ENCODE measurements around the gene ACADVL. TPM values are rescaled to one million over a fixed set of nuclear protein-coding genes. Genes with fewer than 3 reads are reported as not detected.

The ACADVL gene
- total RNA-seq, 2 donors from 2014 or later: 369 to 471 TPM

DNA sequence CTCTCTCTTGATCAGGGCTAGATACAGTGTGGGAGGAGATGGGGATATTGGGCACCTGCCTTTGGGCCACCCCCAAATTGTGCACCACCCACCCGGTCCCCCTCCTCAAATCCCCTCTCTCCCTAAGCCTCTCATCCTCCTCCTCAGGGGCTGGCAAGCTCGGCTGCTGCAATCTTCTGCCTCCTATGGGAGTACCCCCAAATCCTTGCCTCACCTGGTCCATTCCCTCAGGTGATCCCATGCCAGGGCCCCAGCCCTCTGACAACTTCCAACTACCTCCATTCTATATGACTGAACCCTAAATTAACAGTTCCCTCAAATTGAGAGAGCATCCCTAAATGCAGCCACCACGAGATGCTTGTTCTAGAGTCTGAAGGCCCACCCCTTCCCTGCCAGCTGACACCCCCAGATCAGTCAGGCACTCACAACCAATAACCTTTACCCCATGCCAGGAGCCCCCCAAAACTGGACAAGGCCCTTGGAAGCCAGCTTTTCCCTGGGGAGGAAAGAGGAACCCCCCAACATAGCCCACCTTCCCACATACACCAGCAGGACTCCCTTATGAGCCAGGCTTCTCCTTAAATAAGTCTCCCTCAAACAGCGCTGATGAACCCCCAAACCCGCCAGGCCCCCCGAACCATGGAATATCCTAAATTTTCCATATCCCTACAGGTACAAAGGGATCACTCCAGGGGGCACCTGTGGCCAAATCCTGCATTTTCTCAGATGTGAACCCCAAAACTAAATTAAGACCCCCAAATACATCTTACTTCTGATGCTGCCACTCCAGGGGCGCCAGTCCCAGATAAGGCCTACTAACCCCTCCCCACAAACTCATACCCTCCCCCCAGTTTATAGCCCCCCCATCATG lies 3.3 kb upstream of the ACADVL start:
- TF ChIP-seq, protein P1, sequence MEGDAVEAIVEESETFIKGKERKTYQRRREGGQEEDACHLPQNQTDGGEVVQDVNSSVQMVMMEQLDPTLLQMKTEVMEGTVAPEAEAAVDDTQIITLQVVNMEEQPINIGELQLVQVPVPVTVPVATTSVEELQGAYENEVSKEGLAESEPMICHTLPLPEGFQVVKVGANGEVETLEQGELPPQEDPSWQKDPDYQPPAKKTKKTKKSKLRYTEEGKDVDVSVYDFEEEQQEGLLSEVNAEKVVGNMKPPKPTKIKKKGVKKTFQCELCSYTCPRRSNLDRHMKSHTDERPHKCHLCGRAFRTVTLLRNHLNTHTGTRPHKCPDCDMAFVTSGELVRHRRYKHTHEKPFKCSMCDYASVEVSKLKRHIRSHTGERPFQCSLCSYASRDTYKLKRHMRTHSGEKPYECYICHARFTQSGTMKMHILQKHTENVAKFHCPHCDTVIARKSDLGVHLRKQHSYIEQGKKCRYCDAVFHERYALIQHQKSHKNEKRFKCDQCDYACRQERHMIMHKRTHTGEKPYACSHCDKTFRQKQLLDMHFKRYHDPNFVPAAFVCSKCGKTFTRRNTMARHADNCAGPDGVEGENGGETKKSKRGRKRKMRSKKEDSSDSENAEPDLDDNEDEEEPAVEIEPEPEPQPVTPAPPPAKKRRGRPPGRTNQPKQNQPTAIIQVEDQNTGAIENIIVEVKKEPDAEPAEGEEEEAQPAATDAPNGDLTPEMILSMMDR (IDR thresholded peaks at IDR 0.05): no peak
- ATAC-seq (ENCODE audit: insufficient number of reproducible peaks, low FRiP score, low read depth): no peak
- Histone ChIP-seq H3K4me3 (peak overlapping the region; percentile 77), H3K27ac (peak overlapping the region; percentile 64 to 65), H3K4me1 (ENCODE audit: control insufficient read depth in 1 of 2, low read depth in 2 of 2) (peaks cover 32 to 58% of the 10 kb centered on the region in 2 donors), H3K9me3 (no peaks in the 10 kb centered on the region), H3K36me3 (no peaks in the 10 kb centered on the region), H3K27me3 (replicated peaks; ENCODE audit: insufficient read depth) (no peaks in the 10 kb centered on the region)
- DNase-seq (ENCODE audit: low spot score): no peak

DNA sequence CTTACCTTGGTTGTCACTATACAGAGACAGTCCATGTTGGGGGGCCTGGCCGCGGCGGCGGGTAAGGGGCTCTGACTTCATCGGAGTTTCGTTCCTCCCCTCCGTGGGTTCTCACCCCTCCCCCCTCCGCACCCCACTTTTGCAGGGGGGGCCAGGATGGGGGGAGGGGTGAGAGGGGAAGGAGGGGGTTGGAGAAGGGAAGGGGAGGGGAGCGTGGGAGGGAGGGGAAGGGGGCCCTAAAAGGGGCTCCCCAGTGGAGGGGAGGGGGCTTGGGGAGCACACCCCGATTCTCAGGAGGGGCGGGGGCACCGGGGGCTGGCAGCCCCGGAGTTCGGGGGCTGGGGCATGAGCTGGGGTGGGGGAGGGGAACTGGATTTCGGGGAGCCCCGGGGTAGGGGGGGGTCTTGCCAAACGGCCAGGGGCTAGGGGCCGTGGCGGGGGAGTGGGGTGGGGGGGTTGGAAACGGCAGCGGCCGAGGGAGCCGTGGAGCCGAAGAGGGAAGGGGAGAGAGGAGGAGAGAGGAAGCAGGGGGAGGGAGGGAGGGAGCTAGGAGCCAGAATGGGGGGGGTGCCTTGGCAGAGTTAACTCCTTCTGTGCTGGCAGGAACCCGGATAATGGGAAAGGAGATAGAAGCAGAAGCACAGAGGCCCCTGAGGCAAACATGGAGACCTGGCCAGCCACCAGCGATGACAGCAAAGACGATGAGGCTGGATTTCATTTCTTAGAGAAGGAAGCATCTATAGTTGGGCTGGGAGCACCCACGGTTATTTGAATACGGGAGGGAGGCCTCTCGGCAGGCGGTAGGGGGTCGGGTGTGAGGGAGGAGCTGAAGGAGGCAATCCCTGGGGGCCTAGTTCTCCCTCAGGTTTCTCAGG lies 2.4 kb upstream of the ACADVL start:
- ATAC-seq (ENCODE audit: insufficient number of reproducible peaks, low FRiP score, low read depth) (no peak), DNase-seq (ENCODE audit: low spot score) (no peak)
- no peaks in the 10 kb centered on the region for H3K36me3 ChIP-seq
- H3K27ac ChIP-seq: peak overlapping the region; percentile 65 to 89
- TF ChIP-seq, protein P1 (IDR thresholded peaks at IDR 0.05): no peak
- no peaks in the 10 kb centered on the region for H3K27me3 ChIP-seq (replicated peaks; ENCODE audit: insufficient read depth)
- H3K9me3 ChIP-seq: no peaks in the 10 kb centered on the region
- H3K4me3 ChIP-seq: peak overlapping the region; percentile 77
- H3K4me1 ChIP-seq (ENCODE audit: control insufficient read depth in 1 of 2, low read depth in 2 of 2): peaks cover 32 to 61% of the 10 kb centered on the region in 2 donors

DNA sequence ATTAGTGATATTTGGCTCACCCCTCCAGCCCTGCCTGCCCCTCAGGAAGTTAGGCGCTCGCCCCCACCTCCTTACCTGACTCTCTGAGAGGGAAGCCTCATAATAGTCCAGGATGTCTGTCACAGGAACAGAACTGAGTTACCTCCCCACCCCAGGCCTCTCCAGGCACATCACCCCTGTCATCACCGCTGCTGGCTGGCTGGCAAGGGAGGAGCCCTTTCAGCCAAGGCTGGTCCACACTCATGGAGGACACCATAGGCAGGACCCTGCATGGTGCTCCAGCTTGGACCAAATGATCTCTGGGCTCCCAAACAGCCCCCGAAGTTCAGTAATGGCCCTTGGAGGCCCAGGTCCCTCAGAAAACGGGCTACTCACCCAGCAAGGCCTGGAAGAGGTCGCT lies 1.6 kb upstream of the ACADVL start:
- H3K9me3 ChIP-seq: no peaks in the 10 kb centered on the region
- H3K27ac ChIP-seq: peak overlapping the region; percentile 45 to 89
- DNase-seq (ENCODE audit: low spot score) (no peak), ATAC-seq (ENCODE audit: insufficient number of reproducible peaks, low FRiP score, low read depth) (no peak)
- H3K4me1 ChIP-seq (ENCODE audit: control insufficient read depth in 1 of 2, low read depth in 2 of 2): peaks cover 32 to 61% of the 10 kb centered on the region in 2 donors
- peak overlapping the region; percentile 77 for H3K4me3 ChIP-seq
- TF ChIP-seq, protein P1 (IDR thresholded peaks at IDR 0.05): no peak
- peaks cover 3% of the 10 kb centered on the region for H3K36me3 ChIP-seq
- no peaks in the 10 kb centered on the region for H3K27me3 ChIP-seq (replicated peaks; ENCODE audit: insufficient read depth)

DNA sequence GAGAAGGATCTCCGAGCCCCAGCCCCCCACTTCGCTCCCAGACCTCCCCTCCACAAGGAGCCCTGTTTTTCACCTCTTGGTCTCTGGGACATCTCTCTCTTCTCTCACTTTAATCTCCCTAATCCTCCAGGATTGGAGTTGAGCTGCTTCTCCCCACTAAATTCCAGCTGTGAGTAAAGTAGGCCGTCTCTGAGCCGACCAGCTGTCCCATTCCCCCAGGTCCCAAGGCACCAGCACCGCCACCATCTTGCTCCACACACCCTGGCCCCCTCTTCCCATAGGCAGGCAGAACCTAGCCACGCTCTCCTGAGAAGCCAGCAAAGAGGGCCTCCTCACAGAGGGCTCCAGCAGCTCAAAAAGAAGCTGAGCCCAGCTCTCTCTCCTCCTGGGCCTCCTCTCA lies 980 bp upstream of the ACADVL start:
- ATAC-seq (ENCODE audit: insufficient number of reproducible peaks, low FRiP score, low read depth): no peak
- Histone ChIP-seq H3K27me3 (replicated peaks; ENCODE audit: insufficient read depth) (no peaks in the 10 kb centered on the region), H3K4me3 (no peak overlapping the region), H3K4me1 (ENCODE audit: control insufficient read depth in 1 of 2, low read depth in 2 of 2) (peaks cover 31 to 59% of the 10 kb centered on the region in 2 donors), H3K27ac (peak overlapping the region; percentile 89 to 90), H3K9me3 (no peaks in the 10 kb centered on the region), H3K36me3 (peaks cover 9% of the 10 kb centered on the region)
- TF ChIP-seq, protein P1 (IDR thresholded peaks at IDR 0.05): no peak
- no peak for DNase-seq (ENCODE audit: low spot score)
